GM19023 (cell line): Measurements from ENCODE around the gene STS.
"Not testable (repeated sequence)": the region's sequence is repeated elsewhere in the genome, so short reads cannot be mapped to it uniquely, and the experiment has no call there.

Experiments
- ATAC-seq: cut with Tn5 transposase; IDR thresholded peaks from one replicate; pipeline ENCODE4 v1.9.1; 2021; ENCODE audit warnings: mild to moderate bottlenecking, moderate library complexity; ENCODE audit not compliant: unreplicated experiment

STS gene

GRCh38 chrX:7170898-7171297, 23.4 kb downstream of the STS start:
- no peak for ATAC-seq

GRCh38 chrX:7178859-7179258, 31.3 kb downstream of the STS start:
- ATAC-seq: not testable (repeated sequence)

GRCh38 chrX:7179446-7179845, 31.9 kb downstream of the STS start:
- ATAC-seq: no peak

GRCh38 chrX:7184816-7185215, 37.3 kb downstream of the STS start:
- no peak for ATAC-seq

- ATAC-seq: no peak
Observed at GRCh38 chrX:7188672-7189071, 41.2 kb downstream of the STS start.

- ATAC-seq: no peak
Observed at GRCh38 chrX:7190157-7190556, 42.6 kb downstream of the STS start.

GRCh38 chrX:7191681-7192110, 44.2 kb downstream of the STS start:
- ATAC-seq: no peak

GRCh38 chrX:7192871-7193270, 45.4 kb downstream of the STS start:
- no peak for ATAC-seq

- no peak for ATAC-seq
Observed at GRCh38 chrX:7194606-7195005, 47.1 kb downstream of the STS start.
